ENCODE data around the gene VIT. TPM values are rescaled to one million over a fixed set of nuclear protein-coding genes. Genes with fewer than 3 reads are reported as not detected.

Gene VIT
- total and polyA plus RNA-seq, 7 donors = 1.2 to 8.5 (median 4.5) TPM

DNA sequence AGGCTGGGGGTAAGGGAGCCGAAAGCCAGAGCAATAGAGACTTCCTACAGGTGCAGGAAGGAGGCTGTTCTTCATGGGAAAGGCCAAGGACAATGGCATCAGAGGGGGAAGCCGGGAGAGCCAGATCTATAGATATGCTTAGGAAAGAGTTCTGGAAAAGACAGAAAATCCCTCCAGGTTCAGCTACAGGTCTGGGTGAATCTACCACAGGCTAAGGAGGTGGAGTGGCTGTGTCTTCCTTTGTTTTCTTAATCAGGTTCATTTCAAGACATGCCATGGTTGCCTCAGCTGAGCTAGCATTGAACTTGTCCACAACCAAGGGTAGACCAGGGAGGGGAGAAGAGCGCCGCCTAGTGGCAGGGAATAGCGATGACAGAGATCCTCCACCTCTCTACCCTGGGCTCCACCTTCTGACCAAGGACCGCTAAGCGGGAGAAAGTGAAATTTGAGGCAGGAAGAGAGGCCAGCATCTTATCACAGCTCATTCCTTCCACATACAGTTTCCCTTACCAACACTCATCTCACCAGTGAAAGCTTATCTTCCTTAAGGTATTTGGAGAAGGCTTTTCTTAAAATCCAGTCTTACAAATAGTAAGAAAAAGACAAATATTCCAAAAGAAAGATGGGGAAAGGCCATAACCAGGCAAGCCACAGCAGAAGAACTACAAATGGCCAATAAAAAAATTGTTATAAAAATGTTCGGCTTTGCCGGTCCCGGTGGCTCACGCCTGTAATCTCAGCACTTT, 74.2 kb downstream of the VIT start:
- DNase-seq = peak in 1 of 2 donors; percentile 55
- intact Hi-C loops (cut with DNase I) = no loop called here
- no peaks in the 10 kb centered on the region for H3K36me3 ChIP-seq (ENCODE audit: insufficient read depth in 1 of 2, low read depth in 1 of 2)
- H3K4me1 ChIP-seq = no peaks in the 10 kb centered on the region
- H3K9me3 ChIP-seq = no peaks in the 10 kb centered on the region
- H3K27ac ChIP-seq = no peak overlapping the region
- H3K4me3 ChIP-seq = no peak overlapping the region
- no peaks in the 10 kb centered on the region for H3K27me3 ChIP-seq (ENCODE audit: insufficient read depth in 3 of 3, low read length in 2 of 3)
- no peak for ATAC-seq
- peak; percentile 33 for TF ChIP-seq CTCF (IDR thresholded peaks at IDR 0.05)
- 63 to 66% (median 65%) methylated on average over 11 of the region's 11 CpGs for WGBS, 3 donors

DNA sequence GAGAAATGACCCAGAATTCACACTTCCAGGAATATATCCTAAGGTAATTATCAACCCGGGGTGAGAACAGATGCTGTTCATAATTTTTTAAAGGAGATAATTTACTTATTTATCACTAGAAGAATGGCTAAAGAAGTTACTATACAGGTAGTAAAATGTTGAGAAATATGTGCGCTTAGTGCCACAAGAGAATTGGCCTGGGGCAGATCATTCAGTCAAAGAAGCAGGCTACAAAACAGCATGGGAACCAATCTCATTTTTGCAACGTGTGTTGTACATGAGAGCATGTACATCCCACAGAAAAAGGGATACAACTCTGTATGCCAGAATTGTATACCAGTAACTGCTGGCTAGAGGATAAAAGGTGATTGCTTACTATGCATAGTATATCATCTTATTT, 75.2 kb downstream of the VIT start:
- ATAC-seq = no peak
- H3K27ac ChIP-seq = no peak overlapping the region

GRCh38 chr2:36773947-36774346, 77.4 kb downstream of the VIT start:
- 79 to 85% (median 79%) methylated on average over 7 of the region's 7 CpGs for WGBS, 3 donors

More for the DNA sequence above, 75.2 kb downstream of the VIT start:
- no peaks in the 10 kb centered on the region for H3K4me1 ChIP-seq
- intact Hi-C loops (cut with DNase I) = no loop called here
- H3K36me3 ChIP-seq (ENCODE audit: insufficient read depth in 1 of 2, low read depth in 1 of 2) = no peaks in the 10 kb centered on the region
- H3K27me3 ChIP-seq (ENCODE audit: insufficient read depth in 3 of 3, low read length in 2 of 3) = no peaks in the 10 kb centered on the region
- no peak for TF ChIP-seq CTCF (IDR thresholded peaks at IDR 0.05)
- WGBS, 3 donors = 65 to 72% (median 65%) methylated on average over 3 of the region's 3 CpGs
- DNase-seq = no peak
- no peak overlapping the region for H3K4me3 ChIP-seq
- no peaks in the 10 kb centered on the region for H3K9me3 ChIP-seq

DNA sequence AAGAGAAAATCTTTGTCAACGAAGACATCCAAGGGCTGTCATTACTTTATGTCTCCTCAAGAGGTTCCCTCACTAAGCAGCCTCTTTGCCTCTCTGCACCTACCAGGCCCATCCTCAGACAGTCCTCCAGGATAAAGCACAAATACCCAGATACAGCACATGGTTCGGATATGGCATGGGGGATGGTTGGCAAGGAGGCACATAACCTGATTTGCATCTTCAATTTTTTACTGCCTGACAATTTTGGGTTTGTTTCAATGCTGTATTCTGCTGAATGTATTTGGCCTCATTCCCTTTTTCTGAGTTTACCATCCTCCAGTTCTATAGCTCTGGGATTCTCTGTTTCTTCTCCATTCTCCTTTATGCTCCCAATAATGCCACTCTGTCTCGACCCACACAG, 78.8 kb downstream of the VIT start:
- DNase-seq (no peak), ATAC-seq (no peak)
- H3K9me3 ChIP-seq = no peaks in the 10 kb centered on the region
- no peaks in the 10 kb centered on the region for H3K27me3 ChIP-seq (ENCODE audit: insufficient read depth in 3 of 3, low read length in 2 of 3)
- H3K4me1 ChIP-seq = no peaks in the 10 kb centered on the region
- WGBS, 3 donors = 85 to 92% (median 89%) methylated on average over 3 of the region's 3 CpGs
- no peaks in the 10 kb centered on the region for H3K36me3 ChIP-seq (ENCODE audit: insufficient read depth in 1 of 2, low read depth in 1 of 2)
- intact Hi-C loops (cut with DNase I) = no loop called here
- TF ChIP-seq CTCF (IDR thresholded peaks at IDR 0.05) = no peak
- H3K27ac ChIP-seq = no peak overlapping the region
- H3K4me3 ChIP-seq = no peak overlapping the region

More at GRCh38 chr2:36773947-36774346, 77.4 kb downstream of the VIT start:
- intact Hi-C loops (cut with DNase I) = no loop called here
- TF ChIP-seq CTCF (IDR thresholded peaks at IDR 0.05) = no peak
- DNase-seq (no peak), ATAC-seq (no peak)
- no peaks in the 10 kb centered on the region for H3K36me3 ChIP-seq (ENCODE audit: insufficient read depth in 1 of 2, low read depth in 1 of 2)
- H3K27me3 ChIP-seq (ENCODE audit: insufficient read depth in 3 of 3, low read length in 2 of 3) = no peaks in the 10 kb centered on the region
- no peaks in the 10 kb centered on the region for H3K9me3 ChIP-seq
- H3K27ac ChIP-seq = no peak overlapping the region
- no peaks in the 10 kb centered on the region for H3K4me1 ChIP-seq
- no peak overlapping the region for H3K4me3 ChIP-seq

DNA sequence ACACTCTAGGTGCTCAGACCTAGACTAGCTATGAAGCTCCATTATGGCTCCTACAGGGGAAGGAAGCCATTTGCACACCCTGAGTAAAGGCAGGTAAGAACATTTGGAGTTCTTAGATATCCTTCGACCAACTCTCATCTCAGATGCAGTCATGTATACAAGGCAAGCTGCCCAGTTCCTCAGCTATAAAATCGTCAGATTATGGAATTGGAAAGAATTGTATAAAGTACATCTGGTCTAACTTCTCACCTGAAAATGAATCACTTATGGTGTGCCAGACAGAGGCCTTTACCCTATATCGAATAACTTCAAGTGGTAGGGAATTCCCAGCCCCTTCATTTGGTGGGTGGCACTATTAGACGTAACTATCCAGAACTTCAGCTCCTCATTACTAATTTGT, 79.3 kb downstream of the VIT start:
- ATAC-seq = no peak
- intact Hi-C loops (cut with DNase I) = no loop called here
- no peak overlapping the region for H3K27ac ChIP-seq
- H3K9me3 ChIP-seq = no peaks in the 10 kb centered on the region
- no peak for DNase-seq
- TF ChIP-seq CTCF (IDR thresholded peaks at IDR 0.05) = no peak
- 77 to 87% (median 87%) methylated on average over 4 of the region's 4 CpGs for WGBS, 3 donors
- H3K27me3 ChIP-seq (ENCODE audit: insufficient read depth in 3 of 3, low read length in 2 of 3) = no peaks in the 10 kb centered on the region
- no peak overlapping the region for H3K4me3 ChIP-seq
- no peaks in the 10 kb centered on the region for H3K36me3 ChIP-seq (ENCODE audit: insufficient read depth in 1 of 2, low read depth in 1 of 2)
- H3K4me1 ChIP-seq = no peaks in the 10 kb centered on the region
